ENCODE data around the gene TMEM95. TPM values are rescaled to one million over a fixed set of nuclear protein-coding genes. Genes with fewer than 3 reads are reported as not detected.

The TMEM95 gene
- total RNA-seq, 1 experiment from 2014 or later, result 0.50 TPM

- H3K9me3 ChIP-seq (ENCODE audit: insufficient read depth, low read depth), result no peaks in the 10 kb centered on the region
- H3K4me2 ChIP-seq, result no peak overlapping the region
- no peaks in the 10 kb centered on the region for H3K9me2 ChIP-seq (ENCODE audit: insufficient read depth)
- no TSS peak for BruUV-seq (replicated peaks)
- no peak for DNase-seq
- no peak overlapping the region for H3K4me3 ChIP-seq
- H3K27me3 ChIP-seq (ENCODE audit: insufficient read depth, low read depth), result no peaks in the 10 kb centered on the region
- 0 out of 2 replicates have a peak, but pooled peaks cover 10% of the 10 kb centered on the region for H3F3A ChIP-seq (ENCODE audit: insufficient read depth, low read depth)
- H3K79me2 ChIP-seq (ENCODE audit: low read depth), result peaks cover 25% of the 10 kb centered on the region
- peaks cover 4% of the 10 kb centered on the region; the same call in 1 of the 2 replicates for H3K36me3 ChIP-seq (ENCODE audit: low read depth)
- POLR2A ChIA-PET (ENCODE audit: unreplicated experiment), result no interaction called here
- no peak overlapping the region for H3K27ac ChIP-seq
- CTCF ChIA-PET, result no interaction called here
- no peaks in the 10 kb centered on the region; the same call in 1 of the 2 replicates for H4K20me1 ChIP-seq (ENCODE audit: insufficient read depth)
- H3K4me1 ChIP-seq (replicated peaks; ENCODE audit: insufficient read depth), result peaks cover 8% of the 10 kb centered on the region
- no peak overlapping the region for H2AFZ ChIP-seq
- intact Hi-C loops (cut with micrococcal nuclease; ENCODE audit: unreplicated experiment), result no loop called here
- TF ChIP-seq EZH2 (IDR thresholded peaks at IDR 0.05; ENCODE audit: low read depth) (no peak), CTCF (conservative IDR thresholded peaks at IDR 0.05) (peak; percentile 41; the same call in 1 of the 2 replicates)
Observed at GRCh38 chr17:7324438-7324779, 30.5 kb upstream of the TMEM95 start.

DNA sequence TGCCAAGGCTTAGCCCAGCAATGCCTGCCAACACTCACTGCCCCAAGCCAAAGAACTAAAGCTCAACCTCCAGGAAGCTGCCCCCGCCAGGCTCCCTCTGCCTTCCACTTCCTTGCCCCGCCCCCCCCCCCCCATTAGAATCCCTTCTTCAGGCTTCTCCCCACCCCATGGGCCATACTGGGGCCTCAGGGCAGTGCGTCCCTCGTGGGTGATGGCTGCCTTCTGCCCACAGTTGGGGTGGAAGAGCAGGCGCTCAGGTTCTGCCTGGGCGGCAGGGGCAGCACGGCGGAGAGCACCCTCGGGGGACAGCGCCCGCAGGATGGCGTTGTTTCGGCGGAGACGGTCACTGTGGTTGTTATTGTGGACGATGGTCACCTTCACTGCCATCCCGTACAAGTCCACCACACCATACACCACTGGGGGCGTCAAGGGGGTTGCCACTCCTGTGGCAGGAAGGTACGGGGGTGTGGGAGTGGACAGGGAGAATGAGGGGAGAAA is 29.9 kb upstream of the TMEM95 start:
- CTCF ChIA-PET, result interaction anchor here (0.6 kb wide), 1 partner anchor 387 kb away, joined by 3 read pairs; no protein-coding TSS in a partner anchor

GRCh38 chr17:7326186-7326585 is 28.8 kb upstream of the TMEM95 start:
- Histone ChIP-seq H3K4me1 (replicated peaks; ENCODE audit: insufficient read depth) (peaks cover 16% of the 10 kb centered on the region), H3K9me3 (ENCODE audit: insufficient read depth, low read depth) (no peaks in the 10 kb centered on the region), H2AFZ (no peak overlapping the region), H3K79me2 (ENCODE audit: low read depth) (peaks cover 25% of the 10 kb centered on the region), H3K27me3 (ENCODE audit: insufficient read depth, low read depth) (no peaks in the 10 kb centered on the region), H3K36me3 (ENCODE audit: low read depth) (peaks cover 4% of the 10 kb centered on the region; the same call in 1 of the 2 replicates), H3F3A (ENCODE audit: insufficient read depth, low read depth) (peaks cover 12% of the 10 kb centered on the region; the same call in 1 of the 2 replicates), H3K4me3 (no peak overlapping the region), H4K20me1 (ENCODE audit: insufficient read depth) (no peaks in the 10 kb centered on the region; the same call in 1 of the 2 replicates), H3K4me2 (no peak overlapping the region), H3K9me2 (ENCODE audit: insufficient read depth) (no peaks in the 10 kb centered on the region), H3K27ac (no peak overlapping the region)
- ChIA-PET CTCF (no interaction called here), POLR2A (ENCODE audit: unreplicated experiment) (no interaction called here)
- intact Hi-C loops (cut with micrococcal nuclease; ENCODE audit: unreplicated experiment), result no loop called here
- no peak for TF ChIP-seq EZH2 (IDR thresholded peaks at IDR 0.05; ENCODE audit: low read depth)
- no peak for TF ChIP-seq CTCF (conservative IDR thresholded peaks at IDR 0.05)
- no TSS peak for BruUV-seq (replicated peaks)
- DNase-seq, result no peak

More for the DNA sequence above, 29.9 kb upstream of the TMEM95 start:
- H4K20me1 ChIP-seq (ENCODE audit: insufficient read depth), result no peaks in the 10 kb centered on the region; the same call in 1 of the 2 replicates
- peaks cover 25% of the 10 kb centered on the region for H3K79me2 ChIP-seq (ENCODE audit: low read depth)
- peaks cover 4% of the 10 kb centered on the region; the same call in 1 of the 2 replicates for H3K36me3 ChIP-seq (ENCODE audit: low read depth)
- BruUV-seq (replicated peaks), result no TSS peak
- no peak overlapping the region for H2AFZ ChIP-seq
- H3K4me3 ChIP-seq, result no peak overlapping the region
- intact Hi-C loops (cut with micrococcal nuclease; ENCODE audit: unreplicated experiment), result no loop called here
- no peaks in the 10 kb centered on the region for H3K27me3 ChIP-seq (ENCODE audit: insufficient read depth, low read depth)
- no peak overlapping the region for H3K4me2 ChIP-seq
- no peak for DNase-seq
- POLR2A ChIA-PET (ENCODE audit: unreplicated experiment), result no interaction called here
- H3F3A ChIP-seq (ENCODE audit: insufficient read depth, low read depth), result 0 out of 2 replicates have a peak, but pooled peaks cover 8% of the 10 kb centered on the region
- H3K9me3 ChIP-seq (ENCODE audit: insufficient read depth, low read depth), result no peaks in the 10 kb centered on the region
- H3K4me1 ChIP-seq (replicated peaks; ENCODE audit: insufficient read depth), result peaks cover 8% of the 10 kb centered on the region
- H3K27ac ChIP-seq, result no peak overlapping the region
- H3K9me2 ChIP-seq (ENCODE audit: insufficient read depth), result no peaks in the 10 kb centered on the region
- TF ChIP-seq CTCF (conservative IDR thresholded peaks at IDR 0.05), result no peak
- TF ChIP-seq EZH2 (IDR thresholded peaks at IDR 0.05; ENCODE audit: low read depth), result no peak
